SIG-M5 treated with dmso at 0.1 percent for 504 hours (cell line): ENCODE measurements around the gene PSMA5.
"Not testable (repeated sequence)": the region's sequence is repeated elsewhere in the genome, so short reads cannot be mapped to it uniquely, and the experiment has no call there.

Experiments
- DNase-seq: peaks from one replicate; lab custom pipeline; 2025; ENCODE audit not compliant: unreplicated experiment; lab: John Stamatoyannopoulos, UW

The PSMA5 gene

DNA sequence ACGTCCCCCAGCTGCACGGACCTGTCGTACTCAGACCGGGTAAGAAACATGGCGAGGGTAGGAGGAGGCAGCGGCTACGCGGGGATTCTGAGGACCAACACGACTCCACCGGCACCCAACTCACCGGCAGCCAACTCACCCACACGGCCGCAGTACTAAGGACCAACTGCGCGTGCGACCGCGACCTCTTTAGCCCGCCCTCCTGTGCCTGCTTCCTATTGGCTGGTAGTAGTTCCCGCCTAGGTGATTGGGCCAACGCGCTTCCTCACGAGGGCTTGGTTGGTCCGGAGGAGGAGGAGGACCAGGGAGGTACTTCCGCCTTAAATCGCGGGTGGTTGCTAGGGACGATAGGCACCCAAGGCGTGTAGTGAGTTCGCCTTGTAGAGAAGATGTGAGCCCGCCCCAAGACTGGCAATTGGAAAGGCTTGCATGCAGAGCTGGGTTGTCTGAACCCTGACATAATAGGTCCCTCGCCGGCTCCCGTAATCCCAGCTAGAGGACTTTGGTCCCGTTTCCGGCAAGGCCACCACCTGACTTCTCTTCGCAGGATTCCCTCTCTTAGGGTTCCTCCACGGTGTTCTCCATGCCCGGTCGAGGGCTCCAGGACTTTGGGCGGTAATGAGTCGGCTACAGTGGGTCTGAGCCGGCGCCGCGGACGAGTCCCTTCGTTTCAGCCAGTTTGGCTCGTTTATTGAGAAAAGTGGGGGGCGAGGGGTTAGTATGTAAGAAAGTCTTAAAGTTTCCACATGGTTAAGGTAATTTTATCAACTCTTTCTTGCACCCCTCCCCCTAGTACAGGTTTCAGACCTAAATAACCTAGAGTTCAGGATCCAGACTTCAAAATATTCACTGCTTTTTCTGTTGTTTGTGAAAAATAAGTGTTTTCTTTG is at the start of gene PSMA5:
PSMA5 (minus strand) TSS at position 168 of the 890 bp plus-strand sequence; CDS start at position 50, 118 bp downstream.
- peak; percentile 100 for DNase-seq

- DNase-seq: no peak
Observed at GRCh38 chr1:109475261-109475660, 49.0 kb upstream of the PSMA5 start.

- DNase-seq: no peak
Observed at GRCh38 chr1:109474697-109475096, 48.4 kb upstream of the PSMA5 start.

DNA sequence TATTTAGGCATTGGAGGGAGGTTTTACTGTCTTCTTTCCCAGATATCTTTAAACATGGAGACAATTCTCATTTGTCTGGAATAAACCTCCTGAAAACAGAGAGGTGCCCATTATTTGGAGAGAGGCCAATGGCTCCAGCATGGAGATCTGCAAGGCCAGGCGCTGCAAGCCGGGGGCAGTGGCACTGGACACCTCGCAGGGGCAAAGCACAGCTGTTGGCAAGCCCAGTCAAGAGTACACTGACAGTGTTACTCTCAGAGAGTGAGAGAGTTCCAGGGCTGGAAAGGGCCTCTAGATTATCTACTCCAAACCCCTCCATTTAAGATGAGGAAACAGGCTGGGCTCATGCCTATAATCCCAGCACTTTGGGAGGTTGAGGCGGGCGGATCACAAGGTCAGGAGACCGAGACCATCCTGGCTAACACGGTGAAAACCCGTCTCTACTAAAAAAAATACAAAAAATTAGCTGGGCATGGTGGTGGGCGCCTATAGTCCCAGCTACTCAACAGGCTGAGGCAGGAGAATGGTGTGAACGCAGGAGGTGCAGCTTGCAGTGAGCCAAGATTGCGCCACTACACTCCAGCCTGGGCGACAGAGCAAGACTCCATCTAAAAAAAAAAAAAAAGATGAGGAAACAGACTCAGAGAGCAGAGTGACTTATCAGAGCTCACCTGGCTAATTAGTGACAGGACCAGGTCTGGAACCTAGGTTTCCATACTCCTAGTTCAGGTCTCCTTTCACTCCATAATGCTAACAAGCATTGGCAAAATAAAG is 47.2 kb upstream of the PSMA5 start:
- DNase-seq: not testable (repeated sequence)

DNA sequence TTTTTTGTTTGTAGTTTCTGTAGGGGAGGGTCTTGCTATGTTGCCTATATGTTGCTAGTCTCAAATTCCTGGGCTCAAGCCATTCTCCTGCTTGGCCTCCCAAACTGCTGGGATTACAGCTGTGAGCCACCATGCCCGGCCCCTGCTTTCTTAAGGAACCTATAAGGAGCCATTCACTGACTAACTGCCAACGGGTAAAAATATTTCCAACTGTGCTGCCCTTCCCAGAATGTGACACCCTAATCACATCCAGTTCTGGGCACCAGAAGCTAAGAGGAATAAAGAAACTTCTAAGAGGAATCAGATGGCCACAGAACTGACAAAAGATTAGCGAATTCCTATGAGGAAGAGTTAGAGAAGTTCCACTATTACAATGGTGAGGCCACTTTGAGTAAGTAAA is 46.5 kb upstream of the PSMA5 start:
- DNase-seq: no peak

DNA sequence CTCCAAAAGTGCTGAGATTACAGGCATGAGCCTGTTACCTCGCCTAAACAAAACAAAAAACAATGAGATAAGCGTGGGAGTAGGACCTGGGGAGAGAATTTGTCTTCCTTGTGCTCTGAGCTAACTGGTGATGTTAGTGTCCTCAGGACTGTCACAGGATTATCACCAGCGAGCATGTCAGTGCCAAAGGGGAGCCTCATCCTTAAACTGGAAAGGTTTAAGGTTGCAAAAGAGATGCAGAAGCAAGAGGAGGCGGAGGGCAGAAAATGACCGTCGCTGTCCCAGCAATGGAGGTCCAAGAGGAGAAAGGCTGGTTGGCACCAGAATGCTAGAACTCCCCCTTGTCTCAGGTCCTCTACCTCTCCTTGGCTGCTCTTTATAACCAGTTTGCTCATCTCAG is 44.0 kb upstream of the PSMA5 start:
- DNase-seq: no peak

DNA sequence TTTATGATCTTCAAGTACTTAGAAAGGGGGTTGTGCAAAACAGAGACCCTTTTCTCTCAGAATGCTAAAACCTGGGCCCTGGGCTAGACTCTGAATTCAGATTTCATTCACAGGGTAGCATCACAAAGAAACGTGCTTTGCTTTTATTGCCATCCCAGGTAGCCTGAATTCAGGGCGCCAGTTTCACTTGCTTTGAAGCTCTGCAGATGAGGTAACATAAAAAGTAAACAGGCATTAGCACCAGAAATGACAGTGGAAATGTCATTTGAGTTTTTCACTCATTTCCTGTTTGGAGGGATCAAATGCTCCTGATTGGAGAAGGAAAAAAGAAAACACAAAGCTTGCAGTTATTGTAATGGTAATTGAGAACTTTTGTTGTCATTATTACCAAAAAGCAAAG is 42.7 kb upstream of the PSMA5 start:
- no peak for DNase-seq

DNA sequence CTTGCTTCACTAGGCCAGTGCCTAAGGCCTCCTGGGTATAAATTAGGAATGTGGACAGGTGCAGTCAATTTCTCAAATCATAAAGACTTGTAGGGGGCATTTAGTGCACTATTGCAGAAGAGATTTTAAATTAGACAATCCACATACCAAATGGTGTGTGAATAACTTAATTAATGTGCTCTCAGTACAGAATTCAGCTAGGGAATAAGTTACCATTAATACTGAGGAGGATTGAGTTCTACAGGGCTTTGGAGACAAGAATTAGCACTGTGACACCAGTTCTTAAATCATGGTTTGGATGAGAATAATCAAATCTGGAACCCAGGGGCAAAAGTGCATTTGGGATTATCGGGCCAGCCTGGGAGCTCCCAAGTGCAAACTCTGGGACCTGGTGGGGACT is 41.8 kb upstream of the PSMA5 start:
- no peak for DNase-seq

DNA sequence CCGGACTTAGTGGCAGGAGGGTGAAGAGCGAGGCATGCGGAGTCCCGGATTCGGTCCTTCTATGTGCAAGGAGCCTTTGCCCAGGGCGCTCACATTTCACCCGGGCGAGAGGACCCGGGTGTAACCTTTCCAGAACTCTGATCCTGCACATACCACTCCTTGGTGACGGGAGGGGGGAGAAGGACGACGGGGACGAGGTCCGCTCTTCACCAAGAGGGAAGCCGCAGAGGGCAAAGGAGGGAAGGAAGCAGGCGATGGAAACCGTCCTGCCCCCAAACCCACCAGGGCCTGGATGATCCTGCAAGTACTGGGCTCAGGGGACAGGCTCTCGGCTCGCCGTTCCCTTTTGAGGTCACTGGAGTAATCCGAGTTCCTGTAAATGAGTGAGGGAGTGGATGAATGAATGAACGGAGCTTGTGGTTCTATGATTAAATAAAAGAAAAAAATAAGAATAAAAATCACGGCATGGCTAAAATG is 41.1 kb upstream of the PSMA5 start:
- no peak for DNase-seq

- DNase-seq: no peak
Observed at GRCh38 chr1:109466452-109467300, 40.4 kb upstream of the PSMA5 start, which contains the start of gene SYPL2. TSS of gene SYPL2 (plus strand) at chr1:109466546. CDS start at chr1:109466844, 298 bp downstream.

GRCh38 chr1:109466125-109466451 is 39.8 kb upstream of the PSMA5 start:
- no peak for DNase-seq

- no peak for DNase-seq
Observed at GRCh38 chr1:109457819-109458218, 31.6 kb upstream of the PSMA5 start.

DNA sequence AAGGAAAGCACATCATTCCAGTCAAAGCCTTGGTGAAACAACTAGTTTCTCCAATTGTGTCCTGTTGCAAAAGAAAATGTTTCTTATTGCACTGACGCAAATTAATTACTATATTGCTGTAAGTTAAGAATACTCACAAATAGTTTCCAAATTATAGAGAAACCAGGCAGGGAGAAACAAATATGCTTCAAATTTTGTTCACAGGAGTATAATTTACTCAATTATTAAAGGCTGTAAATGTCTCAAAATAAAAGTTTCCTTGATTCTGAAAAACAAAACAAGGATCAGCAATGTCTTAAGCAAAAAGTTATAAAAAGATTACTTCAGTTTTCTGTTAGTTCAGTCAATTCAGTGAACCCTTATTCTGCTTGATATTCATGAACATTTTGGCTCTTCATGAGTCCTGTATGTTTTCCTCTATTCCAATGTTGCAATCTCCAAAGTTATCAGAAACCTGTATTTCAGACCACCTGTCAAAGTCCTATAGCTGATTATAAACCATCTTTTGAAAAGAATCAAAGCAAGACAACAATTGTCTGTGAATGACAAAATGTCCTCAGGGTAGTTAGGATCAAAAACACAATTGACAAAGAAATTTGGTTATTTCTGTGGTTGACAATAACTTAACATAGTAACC is 28.4 kb upstream of the PSMA5 start:
- no peak for DNase-seq

GRCh38 chr1:109447524-109447923 is 21.3 kb upstream of the PSMA5 start:
- DNase-seq: no peak

DNA sequence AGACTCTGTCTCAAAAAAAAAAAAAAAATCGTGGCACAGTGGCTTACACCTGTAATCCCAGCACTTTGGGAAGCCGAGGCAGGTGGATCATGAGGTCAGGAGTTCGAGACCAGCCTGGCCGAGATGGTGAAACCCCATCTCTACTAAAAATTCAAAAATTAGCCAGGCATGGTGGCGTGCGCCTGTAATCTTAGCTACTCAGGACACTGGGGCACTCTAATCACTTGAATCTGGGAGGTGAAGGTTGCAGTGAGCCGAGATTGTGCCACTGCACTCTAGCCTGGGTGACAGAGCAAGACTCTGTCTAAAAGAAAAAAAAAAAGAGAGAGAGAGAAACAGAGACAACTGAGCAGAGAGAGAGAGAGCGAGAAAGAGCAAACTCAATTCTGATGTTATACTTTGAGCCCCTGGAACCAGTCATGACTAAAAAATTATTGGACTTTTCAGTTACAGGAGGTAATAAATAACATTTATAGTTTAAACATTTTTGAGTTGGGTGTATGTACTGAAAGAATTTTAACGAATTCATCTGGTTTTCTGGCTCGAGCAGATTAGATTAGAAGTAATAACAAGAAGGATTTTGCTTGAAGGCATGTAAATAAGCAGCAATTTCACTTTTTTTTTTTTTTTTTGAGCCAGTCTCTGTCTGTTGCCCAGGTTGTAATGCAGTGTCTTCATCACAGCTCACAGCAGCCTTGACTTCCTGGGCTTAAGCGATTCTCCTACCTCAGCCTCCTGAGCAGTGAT is 19.9 kb upstream of the PSMA5 start:
- not testable (repeated sequence) for DNase-seq

GRCh38 chr1:109444346-109444745 is 18.1 kb upstream of the PSMA5 start:
- no peak for DNase-seq

- DNase-seq: no peak
Observed at GRCh38 chr1:109443476-109443875, 17.2 kb upstream of the PSMA5 start.

DNA sequence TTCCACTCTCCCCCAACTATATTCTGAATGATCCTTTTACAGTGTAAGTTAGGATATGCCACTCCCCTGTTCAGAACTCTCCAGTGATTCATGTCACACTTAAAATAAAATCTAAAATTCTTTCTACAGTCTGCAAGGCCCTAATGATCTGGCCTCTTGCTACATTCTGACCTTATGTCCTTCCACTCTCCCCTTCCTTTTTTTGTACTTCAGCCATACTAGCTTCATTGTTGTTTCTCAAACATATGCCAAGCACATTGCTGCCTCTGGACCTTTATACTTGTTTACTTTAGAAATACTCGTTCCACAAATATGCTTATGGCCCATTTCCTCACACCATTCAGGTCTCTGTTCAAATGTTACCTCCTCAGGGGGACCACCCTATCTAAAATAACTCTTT is 14.8 kb upstream of the PSMA5 start:
- DNase-seq: no peak

DNA sequence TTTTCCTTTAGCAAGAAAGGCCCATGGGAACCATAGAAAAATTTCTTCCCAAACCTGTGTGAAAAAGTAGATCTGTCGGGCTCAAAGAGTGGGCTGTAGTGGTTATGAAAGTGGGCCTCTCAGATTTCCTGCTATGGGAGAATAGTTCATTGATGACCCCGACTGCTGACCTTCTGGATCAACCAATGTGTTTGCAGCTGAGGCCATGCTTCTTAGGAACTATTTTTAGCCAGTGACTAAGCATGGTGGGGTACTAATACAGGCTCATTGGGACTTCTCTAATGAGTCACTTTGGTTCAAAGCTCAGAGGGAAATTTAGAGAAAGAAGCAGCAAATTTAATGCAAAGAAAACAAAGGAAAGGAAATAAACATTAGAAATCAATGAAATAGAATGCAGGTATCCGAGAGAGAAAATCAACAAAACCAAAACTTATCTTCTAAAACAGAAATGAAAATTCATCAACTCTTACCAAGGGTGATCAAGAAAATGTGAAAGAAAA is 12.6 kb upstream of the PSMA5 start:
- no peak for DNase-seq

DNA sequence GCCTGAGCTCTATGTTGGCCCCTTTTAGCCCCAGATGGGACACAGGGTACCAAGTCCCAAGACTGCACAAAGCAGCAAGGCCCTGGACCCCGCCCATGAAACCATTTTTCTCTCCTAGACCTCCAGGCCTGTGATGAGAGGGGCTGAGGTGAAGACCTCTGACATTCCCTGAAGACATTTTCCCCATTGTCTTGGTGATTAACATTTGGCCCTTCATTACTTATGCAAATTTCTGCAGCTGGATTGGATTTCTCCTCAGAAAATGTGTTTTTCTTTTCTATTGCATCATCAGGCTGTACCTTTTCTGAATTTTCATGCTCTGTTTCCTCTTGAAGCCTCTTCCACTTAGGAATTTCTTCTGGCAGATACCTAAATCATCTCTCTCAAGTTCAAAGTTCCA is 8.2 kb upstream of the PSMA5 start:
- DNase-seq: no peak
